ENCODE results near the gene SERPINB3.

DNA sequence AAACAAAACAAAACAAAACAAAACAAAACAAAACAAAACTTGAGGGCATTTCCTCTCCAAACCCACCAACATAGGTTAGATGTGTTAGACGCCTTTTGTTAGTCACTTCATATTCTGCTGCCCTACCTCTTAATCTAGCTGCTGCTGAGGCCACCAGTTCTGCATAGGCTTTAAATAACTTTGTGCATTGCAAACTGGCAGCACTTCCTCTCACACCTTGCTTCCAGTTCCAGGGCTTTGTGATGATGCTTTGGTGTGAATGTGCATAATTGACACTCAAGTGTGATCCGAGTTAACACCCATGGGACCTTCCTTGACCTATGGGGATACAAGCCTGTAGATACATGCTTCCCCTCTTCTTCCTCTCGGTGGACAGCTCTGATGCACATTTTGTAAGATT is 38.8 kb upstream of the SERPINB3 start:
- TF ChIP-seq POLR2A (IDR thresholded peaks at IDR 0.05; ENCODE audit: low read length), result no peak
- no peak for TF ChIP-seq GATA1 (IDR thresholded peaks at IDR 0.05; ENCODE audit: low read depth, low read length)

Measured in erythroblast (primary cell).